Effector memory CD8-positive, alpha-beta T cell (primary cell): ENCODE data around the gene TEK.
A peak's percentile ranks its signal among the peaks of the same experiment; 100 is the strongest.

ENCODE experiments used
- ATAC-seq: fragments of 150-1000 bp; cut with Tn5 transposase; replicated peaks from 2 replicates; pipeline ENCODE4 v1.10.0; 2021; ENCODE audit warnings: mild to moderate bottlenecking, moderate library complexity
- DNase-seq, 3 experiments: peaks; one replicate each; pipeline ENCODE4 v3.0.0; 2021
- H3K27ac Mint-ChIP-seq, 2 donors: one replicate each; pipeline ENCODE4 v1.8.0; 2022; ENCODE audit warnings: mild to moderate bottlenecking in 2 of 2, mixed read lengths in 2 of 2, moderate library complexity in 2 of 2
- H3K27me3 Mint-ChIP-seq, 2 donors: one replicate each; pipeline ENCODE4 v1.8.0; 2022; ENCODE audit warnings: mixed read lengths in 2 of 2
- H3K36me3 Mint-ChIP-seq: one replicate; pipeline ENCODE4 v1.8.0; 2022; ENCODE audit warnings: mild to moderate bottlenecking, moderate library complexity, mixed read lengths; ENCODE audit not compliant: insufficient read depth
- H3K4me1 Mint-ChIP-seq, 2 donors: one replicate each; pipeline ENCODE4 v1.8.0; 2022; ENCODE audit warnings: low read depth in 2 of 2, mixed read lengths in 2 of 2
- H3K4me3 Mint-ChIP-seq, 2 donors: one replicate each; pipeline ENCODE4 v1.8.0; 2022; ENCODE audit warnings: mild to moderate bottlenecking in 2 of 2, mixed read lengths in 2 of 2, moderate library complexity in 2 of 2
- H3K9me3 Mint-ChIP-seq, 2 donors: one replicate each; pipeline ENCODE4 v1.8.0; 2022; ENCODE audit warnings: mixed read lengths in 2 of 2

TEK gene

DNA sequence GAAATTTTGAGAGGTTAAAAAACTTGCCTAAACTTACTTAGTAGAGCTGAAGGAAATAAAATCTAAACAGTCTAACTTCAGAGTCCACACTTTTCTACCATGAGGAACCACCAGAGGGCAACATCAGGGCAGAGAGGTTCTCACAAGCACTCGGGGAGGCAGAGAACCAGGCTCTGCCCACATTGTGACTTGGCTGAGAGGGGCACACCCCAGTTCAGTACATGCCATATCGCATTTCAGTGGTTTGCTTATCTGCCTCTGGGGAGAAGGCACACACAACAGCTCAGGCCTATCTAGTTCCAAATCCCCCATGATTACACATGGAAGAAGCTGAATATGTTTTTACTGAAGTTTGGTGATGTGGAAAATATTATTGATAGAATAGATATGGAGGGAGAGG, 138.7 kb downstream of the TEK start:
- H3K27me3 Mint-ChIP-seq, result peaks cover 0 to 8% of the 10 kb centered on the region in 2 donors
- H3K9me3 Mint-ChIP-seq, result peaks cover 0 to 2% of the 10 kb centered on the region in 2 donors
- DNase-seq (no peak), ATAC-seq (no peak)
- H3K4me1 Mint-ChIP-seq, result no peaks in the 10 kb centered on the region
- H3K36me3 Mint-ChIP-seq, result no peaks in the 10 kb centered on the region
- no peak overlapping the region for H3K27ac Mint-ChIP-seq
- no peak overlapping the region for H3K4me3 Mint-ChIP-seq

DNA sequence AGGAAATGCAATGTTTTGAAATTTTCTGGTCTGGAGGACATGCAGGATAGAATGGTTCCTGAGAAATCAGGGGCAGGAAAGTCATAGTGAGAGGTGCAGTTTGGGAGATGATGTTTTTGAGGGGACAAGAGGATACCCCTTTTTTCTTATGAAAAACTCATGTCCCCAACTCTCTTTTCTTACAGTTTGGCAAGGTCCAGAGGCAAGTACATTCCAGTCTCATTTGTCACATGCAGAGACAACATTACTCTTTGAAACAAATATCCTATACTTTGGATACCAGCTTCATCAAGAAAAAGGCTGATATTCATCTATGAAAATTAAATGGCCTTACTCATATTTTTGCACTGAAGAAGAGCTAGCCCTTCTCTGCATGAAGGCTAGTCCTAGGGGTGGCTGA, 139.7 kb downstream of the TEK start:
- Mint-ChIP-seq H3K27me3 (peaks cover 0 to 8% of the 10 kb centered on the region in 2 donors), H3K36me3 (no peaks in the 10 kb centered on the region), H3K4me1 (no peaks in the 10 kb centered on the region), H3K9me3 (peaks cover 0 to 2% of the 10 kb centered on the region in 2 donors), H3K27ac (no peak overlapping the region), H3K4me3 (no peak overlapping the region)
- ATAC-seq (no peak), DNase-seq (no peak)

DNA sequence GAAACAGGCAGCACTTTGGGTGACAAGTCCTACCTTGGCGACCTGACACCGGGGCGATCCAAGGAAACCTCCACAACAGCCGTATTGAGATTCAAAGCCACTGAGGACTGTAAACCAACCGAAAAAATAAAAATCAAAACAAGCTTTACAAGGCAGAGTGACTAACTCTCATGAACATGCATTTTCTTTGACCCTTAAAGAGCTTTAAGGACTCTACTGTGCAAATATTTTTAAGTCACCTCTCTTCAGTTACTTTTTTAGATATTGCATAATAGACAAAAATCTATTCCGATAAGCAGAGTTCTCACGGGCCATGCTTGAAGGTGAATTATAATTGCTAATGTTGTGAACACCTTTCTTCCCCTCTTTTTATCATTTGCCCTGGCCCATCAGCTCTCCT, 149.6 kb downstream of the TEK start:
- no peak overlapping the region for H3K4me3 Mint-ChIP-seq
- DNase-seq (no peak), ATAC-seq (no peak)
- no peaks in the 10 kb centered on the region for H3K4me1 Mint-ChIP-seq
- H3K27ac Mint-ChIP-seq, result no peak overlapping the region
- no peaks in the 10 kb centered on the region for H3K36me3 Mint-ChIP-seq
- H3K27me3 Mint-ChIP-seq, result no peaks in the 10 kb centered on the region
- H3K9me3 Mint-ChIP-seq, result no peaks in the 10 kb centered on the region

DNA sequence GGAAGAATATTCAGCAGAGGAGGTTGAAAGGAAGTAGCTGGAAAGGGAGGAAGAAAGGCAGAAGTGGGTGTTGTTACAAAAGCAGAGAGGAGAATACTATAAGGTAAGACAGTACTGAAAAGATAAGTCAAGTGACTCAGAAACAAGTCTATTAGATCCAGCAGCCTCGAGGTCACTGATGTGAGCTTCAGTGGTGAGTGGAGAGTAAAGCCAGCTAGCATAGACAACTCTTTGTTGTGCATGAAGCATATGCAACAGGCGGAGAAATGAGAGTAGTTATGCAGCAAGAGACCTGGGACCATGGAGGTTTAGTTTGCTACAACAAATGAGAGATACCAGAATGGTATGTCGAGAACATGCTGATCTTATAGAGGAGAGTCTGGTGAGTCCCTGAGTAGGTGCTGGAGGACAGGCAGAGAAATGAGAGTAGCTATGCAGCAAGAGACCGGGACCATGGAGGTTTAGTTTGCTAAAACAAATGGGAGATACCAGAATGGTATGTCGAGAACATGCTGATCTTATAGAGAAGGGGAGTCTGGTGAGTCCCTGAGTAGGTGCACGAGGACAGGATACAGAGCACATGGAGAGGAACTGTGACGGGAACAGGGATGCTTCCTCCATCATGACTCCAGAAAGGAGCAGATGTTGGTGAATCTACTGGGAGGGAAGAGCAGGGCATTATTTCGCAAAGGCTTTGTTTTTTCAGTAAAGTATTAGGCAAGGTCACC, 151.9 kb downstream of the TEK start:
- no peak overlapping the region for H3K4me3 Mint-ChIP-seq
- H3K27ac Mint-ChIP-seq, result no peak overlapping the region
- no peak for ATAC-seq
- no peaks in the 10 kb centered on the region for H3K27me3 Mint-ChIP-seq
- no peaks in the 10 kb centered on the region for H3K36me3 Mint-ChIP-seq
- DNase-seq, result no peak
- no peaks in the 10 kb centered on the region for H3K9me3 Mint-ChIP-seq
- H3K4me1 Mint-ChIP-seq, result no peaks in the 10 kb centered on the region

DNA sequence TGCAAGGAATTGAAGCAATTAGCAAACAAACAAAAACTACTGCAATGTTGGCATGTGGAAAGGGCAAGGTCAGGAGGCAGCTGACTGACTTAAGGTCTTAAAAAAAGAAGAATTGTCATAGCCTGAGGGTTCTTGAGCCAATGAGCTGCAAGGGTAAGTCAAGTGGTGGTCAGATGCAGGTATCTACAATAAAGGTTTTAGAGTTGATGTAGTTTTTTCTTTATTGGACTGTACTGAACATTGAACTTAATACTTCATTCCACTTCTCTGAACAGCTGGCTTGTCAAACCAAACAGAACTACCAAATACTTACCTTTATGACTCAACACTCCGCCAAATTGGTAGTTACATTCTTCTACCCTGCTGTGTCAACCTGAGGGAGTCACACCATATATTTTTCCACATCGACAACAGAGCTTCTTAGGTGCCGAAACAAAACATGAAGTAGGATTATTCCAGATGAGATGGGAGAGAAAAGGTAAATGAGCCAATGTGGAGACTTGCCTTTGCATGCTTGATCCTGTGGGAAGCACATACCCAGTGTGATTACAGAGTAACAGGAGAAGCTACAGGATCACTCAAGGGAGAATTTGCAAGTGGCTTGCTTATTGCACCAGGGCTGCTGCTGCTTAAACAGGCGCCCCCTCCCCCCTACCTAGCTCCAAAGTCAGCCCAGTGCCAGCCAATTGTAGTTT, 152.6 kb downstream of the TEK start:
- H3K9me3 Mint-ChIP-seq, result no peaks in the 10 kb centered on the region
- DNase-seq (no peak), ATAC-seq (no peak)
- no peak overlapping the region for H3K27ac Mint-ChIP-seq
- no peak overlapping the region for H3K4me3 Mint-ChIP-seq
- H3K4me1 Mint-ChIP-seq, result no peaks in the 10 kb centered on the region
- H3K27me3 Mint-ChIP-seq, result peaks cover 0 to 6% of the 10 kb centered on the region in 2 donors
- H3K36me3 Mint-ChIP-seq, result no peaks in the 10 kb centered on the region

DNA sequence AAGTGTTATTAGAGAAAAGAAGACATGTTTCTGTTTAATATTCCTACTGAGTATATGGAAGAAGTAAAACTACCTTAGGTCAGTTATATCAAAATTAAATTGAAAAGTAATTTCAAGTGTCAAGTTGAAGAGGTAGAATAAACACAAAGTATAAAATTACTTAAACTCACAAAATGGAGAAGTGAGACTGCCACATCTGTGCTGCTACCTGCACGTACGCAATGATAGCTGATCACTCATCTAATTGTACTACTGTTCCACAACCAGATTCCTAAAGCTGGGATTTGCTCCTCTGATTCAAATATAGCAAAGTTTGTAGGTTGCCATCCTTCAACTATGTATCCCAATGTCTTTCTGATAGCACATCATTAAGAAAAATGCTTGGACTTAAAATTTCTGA, 163.1 kb downstream of the TEK start:
- no peak for ATAC-seq
- H3K27me3 Mint-ChIP-seq, result no peaks in the 10 kb centered on the region
- H3K9me3 Mint-ChIP-seq, result no peaks in the 10 kb centered on the region
- no peak overlapping the region for H3K4me3 Mint-ChIP-seq
- no peaks in the 10 kb centered on the region for H3K36me3 Mint-ChIP-seq
- H3K27ac Mint-ChIP-seq, result no peak overlapping the region
- H3K4me1 Mint-ChIP-seq, result peaks cover 0 to 3% of the 10 kb centered on the region in 2 donors
- DNase-seq, result no peak

DNA sequence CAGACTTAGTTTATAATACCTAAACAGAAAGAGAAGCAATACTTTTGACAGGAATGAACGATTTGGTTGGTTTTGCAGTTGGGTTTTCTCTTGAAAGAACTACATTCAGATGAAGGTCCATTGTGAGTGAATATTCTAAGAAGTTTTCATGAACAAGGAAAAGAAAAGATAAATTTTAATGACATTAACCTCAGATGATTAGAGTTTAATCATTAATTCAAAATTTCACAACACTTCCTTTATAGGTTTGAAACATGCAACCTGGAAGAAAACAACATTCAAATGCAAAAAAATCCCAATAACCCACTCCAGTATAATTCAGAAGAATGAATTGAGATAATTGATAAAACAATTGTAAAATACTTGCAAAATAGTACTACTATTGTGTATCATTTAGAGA, 164.2 kb downstream of the TEK start:
- Mint-ChIP-seq H3K9me3 (no peaks in the 10 kb centered on the region), H3K4me1 (peaks cover 0 to 3% of the 10 kb centered on the region in 2 donors), H3K4me3 (no peak overlapping the region), H3K27me3 (no peaks in the 10 kb centered on the region), H3K36me3 (no peaks in the 10 kb centered on the region), H3K27ac (no peak overlapping the region)
- DNase-seq, result no peak
- no peak for ATAC-seq

DNA sequence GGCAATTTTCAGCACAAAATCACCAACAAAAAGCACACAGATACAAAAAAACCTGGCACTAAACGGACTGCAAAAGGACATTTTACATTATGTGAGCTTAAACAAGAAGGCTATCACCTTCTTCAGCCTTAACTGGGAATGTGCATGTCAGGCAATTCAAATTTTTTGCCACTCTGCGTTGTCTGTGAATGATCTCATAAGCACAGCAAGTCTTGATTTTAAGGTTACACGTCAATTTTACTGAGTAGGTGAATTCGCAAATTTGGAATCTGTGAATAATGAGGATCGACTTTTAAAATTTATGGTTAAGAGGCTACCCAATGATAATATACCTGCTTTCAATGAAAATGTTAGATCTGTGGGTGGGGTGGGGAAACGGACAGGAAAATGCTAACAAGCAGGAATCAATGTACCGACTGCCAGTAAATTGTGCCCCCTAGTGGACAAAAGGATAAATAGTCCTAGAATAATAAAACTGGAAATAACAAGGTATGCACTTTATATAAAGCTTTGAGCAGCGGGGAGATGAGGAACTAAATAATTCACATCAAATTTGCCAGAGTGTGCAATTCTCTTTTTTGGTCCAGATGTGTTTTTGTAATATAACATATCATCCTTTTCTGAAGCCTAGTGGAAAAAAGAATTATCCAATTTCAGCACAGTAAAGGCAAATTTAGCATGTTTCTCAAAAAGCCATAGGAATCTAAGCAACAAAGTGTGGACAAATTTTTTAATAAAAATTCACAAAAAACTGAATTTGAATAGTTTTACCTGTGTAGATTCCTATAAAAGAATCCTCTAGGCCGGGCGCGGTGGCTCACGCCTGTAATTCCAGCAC, 167.4 kb downstream of the TEK start:
- no peaks in the 10 kb centered on the region for H3K36me3 Mint-ChIP-seq
- peak in 1 of 3 experiments; percentile 1 for DNase-seq
- no peak overlapping the region for H3K4me3 Mint-ChIP-seq
- no peaks in the 10 kb centered on the region for H3K9me3 Mint-ChIP-seq
- H3K27ac Mint-ChIP-seq, result no peak overlapping the region
- peaks cover 0 to 3% of the 10 kb centered on the region in 2 donors for H3K4me1 Mint-ChIP-seq
- peaks cover 0 to 15% of the 10 kb centered on the region in 2 donors for H3K27me3 Mint-ChIP-seq
- peak; percentile 27 for ATAC-seq

DNA sequence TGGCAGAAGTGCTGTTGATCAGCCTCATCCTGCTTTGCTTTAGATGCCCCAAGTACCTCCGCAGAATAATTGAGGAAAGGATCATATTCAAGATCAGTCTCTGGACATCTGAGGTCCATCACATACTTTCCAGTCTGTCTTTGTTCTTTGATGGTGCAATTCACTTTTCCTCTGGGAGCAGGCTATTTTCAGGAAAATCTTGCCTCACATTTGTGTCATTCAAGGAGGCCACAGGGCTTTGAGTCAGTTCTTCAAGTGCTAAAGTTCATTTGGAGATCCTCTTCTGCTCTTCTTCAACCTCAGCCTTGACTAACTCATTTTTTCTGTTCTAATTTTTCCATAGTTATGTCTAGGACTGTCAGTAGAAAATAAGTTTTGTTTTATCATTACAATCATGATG, 169.3 kb downstream of the TEK start:
- H3K36me3 Mint-ChIP-seq, result peaks cover 2% of the 10 kb centered on the region
- ATAC-seq (no peak), DNase-seq (no peak)
- H3K9me3 Mint-ChIP-seq, result no peaks in the 10 kb centered on the region
- H3K27ac Mint-ChIP-seq, result no peak overlapping the region
- peaks cover 0 to 16% of the 10 kb centered on the region in 2 donors for H3K27me3 Mint-ChIP-seq
- H3K4me1 Mint-ChIP-seq, result peaks cover 0 to 3% of the 10 kb centered on the region in 2 donors
- H3K4me3 Mint-ChIP-seq, result no peak overlapping the region

DNA sequence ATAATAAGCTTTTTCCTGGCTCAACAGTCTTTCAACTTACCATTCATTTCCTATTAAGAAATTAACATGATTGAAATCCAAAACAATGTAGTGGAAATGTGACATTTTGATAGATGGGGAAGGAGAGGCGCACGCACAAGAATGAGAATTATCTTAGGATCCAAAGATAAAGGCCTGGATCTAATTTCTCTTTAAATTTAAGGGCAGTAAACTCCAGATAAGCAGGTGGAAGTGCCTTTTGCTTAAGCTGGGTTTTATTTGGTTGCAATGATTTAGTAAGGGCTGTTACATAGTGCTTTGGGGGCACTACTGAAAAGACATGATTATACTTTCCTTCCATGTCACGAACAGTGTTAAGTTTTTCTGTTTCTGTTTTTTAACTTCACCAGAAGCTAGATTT, 170.6 kb downstream of the TEK start:
- ATAC-seq (no peak), DNase-seq (no peak)
- H3K9me3 Mint-ChIP-seq, result no peaks in the 10 kb centered on the region
- H3K4me1 Mint-ChIP-seq, result peaks cover 0 to 3% of the 10 kb centered on the region in 2 donors
- H3K27ac Mint-ChIP-seq, result no peak overlapping the region
- H3K36me3 Mint-ChIP-seq, result peaks cover 2% of the 10 kb centered on the region
- H3K27me3 Mint-ChIP-seq, result peaks cover 0 to 16% of the 10 kb centered on the region in 2 donors
- H3K4me3 Mint-ChIP-seq, result no peak overlapping the region
